SK-N-SH treated with all-trans-retinoic acid at 6 μM for 48 hours (cell line): Measurements from ENCODE around the gene PIK3C2B.

ENCODE experiments used
- ATAC-seq: fragments of 200-7000 bp; cut with Tn5 transposase; 3 replicates; pipeline ENCODE4 v1.9.1; 2020; ENCODE audit warnings: mild to moderate bottlenecking, moderate library complexity
- ARNTL ChIP-seq: fragments of 450-650 bp; formaldehyde crosslinking; IDR thresholded peaks from 2 replicates; pipeline ENCODE4 v1.5.0; 2020; ENCODE audit warnings: low read depth, mild to moderate bottlenecking, moderate library complexity, borderline replicate concordance
- BACH2 ChIP-seq: fragments of 250-450 bp; sonication (Bioruptor Pico); IDR thresholded peaks from 2 replicates; pipeline ENCODE4 v1.9.0; 2021; ENCODE audit warnings: mild to moderate bottlenecking, borderline replicate concordance
- CSDC2 ChIP-seq: fragments of 250-450 bp; sonication (Bioruptor Pico); IDR thresholded peaks from 2 replicates; pipeline ENCODE4 v1.5.0; 2020; ENCODE audit warnings: mild to moderate bottlenecking, moderate library complexity
- ESRRG ChIP-seq: fragments of 250-450 bp; sonication (Bioruptor Pico); IDR thresholded peaks from 2 replicates; pipeline ENCODE4 v1.6.1; 2021; ENCODE audit warnings: mild to moderate bottlenecking
- GLIS3 ChIP-seq: fragments of 250-450 bp; sonication (Bioruptor Pico); IDR thresholded peaks from 2 replicates; pipeline ENCODE4 v1.5.0; 2020; ENCODE audit warnings: mild to moderate bottlenecking, moderate library complexity
- ISL1 ChIP-seq: fragments of 250-450 bp; sonication (Bioruptor Pico); IDR thresholded peaks from 2 replicates; pipeline ENCODE4 v2.1.2; 2022; ENCODE audit warnings: mild to moderate bottlenecking, moderate library complexity
- OSR1 ChIP-seq: fragments of 250-450 bp; sonication (Bioruptor Pico); IDR thresholded peaks from 2 replicates; pipeline ENCODE4 v1.8.0; 2022; ENCODE audit warnings: moderate library complexity, mild to moderate bottlenecking, inconsistent platforms
- PPARA ChIP-seq: fragments of 250-450 bp; sonication (Bioruptor Pico); IDR thresholded peaks from 2 replicates; pipeline ENCODE4 v1.5.0; 2020; ENCODE audit warnings: mild to moderate bottlenecking, borderline replicate concordance
- SNAI2 ChIP-seq: fragments of 250-450 bp; sonication (Bioruptor Pico); IDR thresholded peaks from 2 replicates; pipeline ENCODE4 v1.5.0; 2020; ENCODE audit warnings: mild to moderate bottlenecking, moderate library complexity
- TCF4 ChIP-seq: fragments of 250-450 bp; sonication (Bioruptor Pico); IDR thresholded peaks from 2 replicates; pipeline ENCODE4 v1.8.0; 2021; ENCODE audit warnings: mild to moderate bottlenecking, moderate library complexity, borderline replicate concordance
- TOX ChIP-seq: fragments of 250-450 bp; sonication (Bioruptor Pico); IDR thresholded peaks from 2 replicates; pipeline ENCODE4 v1.8.0; 2021; ENCODE audit warnings: mild to moderate bottlenecking, moderate library complexity, borderline replicate concordance
- ZC3H10 ChIP-seq: fragments of 250-450 bp; sonication (Bioruptor Pico); IDR thresholded peaks from 2 replicates; pipeline ENCODE4 v1.5.1; 2021; ENCODE audit warnings: mild to moderate bottlenecking, moderate library complexity
- ZFP30 ChIP-seq: fragments of 450-650 bp; formaldehyde crosslinking; IDR thresholded peaks from 2 replicates; pipeline ENCODE4 v1.5.0; 2022; ENCODE audit warnings: mild to moderate bottlenecking, moderate library complexity
- ZNF565 ChIP-seq: fragments of 450-650 bp; formaldehyde crosslinking; conservative IDR thresholded peaks from 2 replicates; pipeline ENCODE4 v1.5.0; 2020; ENCODE audit warnings: low read depth, mild to moderate bottlenecking, moderate library complexity
- ZNF70 ChIP-seq: fragments of 450-650 bp; formaldehyde crosslinking; IDR thresholded peaks from 2 replicates; pipeline ENCODE4 v1.5.0; 2020; ENCODE audit warnings: mild to moderate bottlenecking, moderate library complexity
- ZNF8 ChIP-seq: fragments of 450-650 bp; formaldehyde crosslinking; IDR thresholded peaks from 2 replicates; pipeline ENCODE4 v1.5.0; 2020; ENCODE audit warnings: mild to moderate bottlenecking, moderate library complexity
- TF ChIP-seq, protein P1 (sequence below): fragments of 250-450 bp; sonication (Bioruptor Pico); IDR thresholded peaks from 2 replicates; pipeline ENCODE4 v1.5.1; 2020; ENCODE audit warnings: low read depth, mild to moderate bottlenecking, moderate library complexity
- TF ChIP-seq, protein P2 (sequence below): fragments of 250-450 bp; sonication (Bioruptor Pico); IDR thresholded peaks from 2 replicates; pipeline ENCODE4 v1.5.1; 2021; ENCODE audit warnings: mild to moderate bottlenecking, moderate library complexity
- TF ChIP-seq, protein P3 (sequence below): fragments of 250-450 bp; sonication (Bioruptor Pico); IDR thresholded peaks from 2 replicates; pipeline ENCODE4 v1.8.0; 2021; ENCODE audit warnings: low read depth, mild to moderate bottlenecking, moderate library complexity, borderline replicate concordance
- TF ChIP-seq, protein P4 (sequence below): fragments of 250-450 bp; sonication (Bioruptor Pico); IDR thresholded peaks from 2 replicates; pipeline ENCODE4 v1.5.0; 2020; ENCODE audit warnings: mild to moderate bottlenecking, moderate library complexity
- TF ChIP-seq, protein P5 (sequence below): fragments of 250-450 bp; sonication (Bioruptor Pico); IDR thresholded peaks from 2 replicates; pipeline ENCODE4 v1.8.0; 2020; ENCODE audit warnings: mild to moderate bottlenecking, moderate library complexity, borderline replicate concordance

PIK3C2B gene

DNA sequence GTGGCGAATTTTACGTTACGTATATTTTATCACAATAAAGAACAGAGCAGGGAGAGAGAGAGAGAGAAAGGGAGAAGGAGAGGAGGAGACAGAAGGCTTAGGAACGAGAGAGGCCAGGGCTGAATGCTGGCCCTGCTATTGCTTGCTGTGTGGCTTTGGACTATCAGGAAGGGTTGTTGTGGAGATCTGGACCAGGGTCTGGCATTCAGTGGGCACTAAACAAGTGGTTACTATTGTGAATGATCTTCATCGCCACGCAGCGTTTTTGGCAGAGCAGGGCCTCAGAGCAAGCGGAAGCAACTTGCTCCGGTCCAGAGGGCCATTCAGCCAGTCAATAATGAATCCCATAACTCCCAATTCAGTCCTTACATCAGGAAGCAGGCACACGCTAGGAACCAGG, 26.4 kb downstream of the PIK3C2B start (continued):
- TF ChIP-seq TOX (CRISPR knock-in tag) (no peak), ZNF8 (CRISPR knock-in tag) (no peak), ZC3H10 (no peak), ZFP30 (no peak)
- TF ChIP-seq, all 23 proteins: peak for 0

DNA sequence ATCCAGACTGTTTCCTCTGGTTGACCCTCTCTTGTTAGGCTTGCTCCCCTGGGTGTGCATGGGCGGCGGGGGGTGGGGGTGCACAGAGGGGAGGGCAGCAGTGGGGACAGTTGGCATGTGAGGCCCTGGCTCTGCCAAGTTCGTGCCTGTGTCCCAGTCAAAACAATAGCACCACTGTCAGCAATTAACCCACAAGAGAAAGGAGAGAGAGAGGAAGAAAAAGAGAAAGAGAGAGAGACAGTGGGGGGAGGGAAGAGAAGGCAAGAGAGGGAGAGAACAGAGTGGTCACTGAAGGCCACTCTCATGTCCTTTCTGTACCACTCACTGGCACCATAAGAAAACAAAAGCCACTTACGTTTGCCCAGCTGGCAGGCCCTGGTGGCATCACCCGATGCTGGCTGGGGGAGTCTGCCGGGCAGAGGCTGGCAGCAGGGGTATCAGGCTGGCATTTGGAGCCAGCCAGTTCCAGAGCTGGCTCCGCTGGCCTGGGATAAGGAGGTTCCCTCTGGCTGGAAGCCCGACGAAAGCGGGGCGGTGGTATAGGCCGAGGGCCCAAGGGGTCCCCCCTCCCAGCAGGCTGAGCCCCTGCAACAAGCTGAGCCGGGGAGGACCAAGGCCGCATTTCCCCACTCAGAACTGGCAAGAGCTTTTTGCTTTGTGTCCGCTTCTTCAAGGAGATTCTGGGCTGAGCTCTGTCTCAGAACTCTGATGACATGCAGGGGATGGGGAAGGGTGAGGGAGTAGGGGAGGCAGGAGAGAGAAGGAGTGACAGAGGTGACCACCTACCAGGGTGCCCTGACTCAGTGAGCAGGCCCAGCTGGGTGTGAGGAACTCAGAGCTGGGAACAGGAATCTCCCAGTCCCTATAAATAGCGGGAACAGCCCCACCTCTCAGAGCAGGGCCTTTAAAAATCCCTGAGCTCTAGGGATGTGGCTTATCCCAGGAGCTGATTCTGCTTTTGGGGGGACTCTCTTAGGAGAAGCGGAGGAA, 27.9 kb downstream of the PIK3C2B start:
- TF ChIP-seq TCF4 (CRISPR knock-in tag) (no peak), ZC3H10 (no peak)
- no peak for ATAC-seq

DNA sequence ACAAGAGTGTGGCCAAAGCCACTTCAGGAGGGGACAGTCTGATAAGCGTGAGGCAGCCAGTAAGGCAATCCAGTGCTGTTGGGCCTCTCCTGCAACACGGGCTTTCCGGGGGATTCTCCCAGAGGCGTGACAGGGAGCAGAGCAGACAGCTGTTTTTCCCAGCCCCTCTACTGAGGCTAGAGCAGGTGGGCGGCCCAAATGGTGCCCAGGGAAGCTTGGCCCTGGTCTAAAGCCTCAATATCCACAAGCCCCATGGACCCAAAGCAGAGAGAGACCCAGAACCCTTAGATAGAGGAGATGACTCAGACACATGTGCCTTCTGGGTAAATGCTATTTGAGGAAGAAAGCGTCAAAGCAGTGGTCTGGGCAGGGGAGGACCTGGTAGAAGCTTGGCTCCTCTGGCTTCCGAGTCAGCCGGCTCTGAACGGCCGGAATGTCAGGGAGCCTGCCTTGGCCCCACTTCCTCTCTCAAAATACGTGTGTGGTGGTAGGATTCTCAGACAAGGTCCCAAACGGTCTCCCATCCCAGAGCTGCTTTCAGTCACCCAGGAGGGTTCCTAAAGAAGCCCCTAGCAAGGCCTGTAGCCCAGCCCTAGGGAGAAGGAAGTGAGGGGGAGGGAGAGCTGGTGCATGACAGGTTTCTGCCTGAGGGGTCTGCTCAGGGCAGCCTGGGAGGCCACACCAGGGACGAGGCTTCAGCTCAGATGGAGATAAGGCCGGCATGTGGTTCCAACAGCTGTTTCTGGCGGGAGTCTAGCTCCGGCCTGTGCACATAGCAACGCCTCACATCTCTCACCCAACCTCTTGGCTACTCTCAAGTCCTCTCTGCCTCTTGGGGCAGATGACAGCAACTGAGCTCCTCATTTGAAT, 28.8 kb downstream of the PIK3C2B start:
- TF ChIP-seq ZC3H10 (no peak), ARNTL (CRISPR knock-in tag) (no peak), CSDC2 (CRISPR knock-in tag) (no peak), ISL1 (no peak), ESRRG (CRISPR knock-in tag) (no peak), GLIS3 (no peak), TCF4 (CRISPR knock-in tag) (no peak), ZFP30 (no peak), BACH2 (CRISPR knock-in tag) (no peak), OSR1 (no peak), SNAI2 (no peak), PPARA (CRISPR knock-in tag) (no peak), ZNF70 (CRISPR knock-in tag) (no peak), TOX (CRISPR knock-in tag) (no peak), ZNF565 (CRISPR knock-in tag) (no peak)
- TF ChIP-seq, protein P1, sequence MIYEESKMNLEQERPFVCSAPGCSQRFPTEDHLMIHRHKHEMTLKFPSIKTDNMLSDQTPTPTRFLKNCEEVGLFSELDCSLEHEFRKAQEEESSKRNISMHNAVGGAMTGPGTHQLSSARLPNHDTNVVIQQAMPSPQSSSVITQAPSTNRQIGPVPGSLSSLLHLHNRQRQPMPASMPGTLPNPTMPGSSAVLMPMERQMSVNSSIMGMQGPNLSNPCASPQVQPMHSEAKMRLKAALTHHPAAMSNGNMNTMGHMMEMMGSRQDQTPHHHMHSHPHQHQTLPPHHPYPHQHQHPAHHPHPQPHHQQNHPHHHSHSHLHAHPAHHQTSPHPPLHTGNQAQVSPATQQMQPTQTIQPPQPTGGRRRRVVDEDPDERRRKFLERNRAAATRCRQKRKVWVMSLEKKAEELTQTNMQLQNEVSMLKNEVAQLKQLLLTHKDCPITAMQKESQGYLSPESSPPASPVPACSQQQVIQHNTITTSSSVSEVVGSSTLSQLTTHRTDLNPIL (CRISPR knock-in tag), result no peak
- TF ChIP-seq, protein P2, sequence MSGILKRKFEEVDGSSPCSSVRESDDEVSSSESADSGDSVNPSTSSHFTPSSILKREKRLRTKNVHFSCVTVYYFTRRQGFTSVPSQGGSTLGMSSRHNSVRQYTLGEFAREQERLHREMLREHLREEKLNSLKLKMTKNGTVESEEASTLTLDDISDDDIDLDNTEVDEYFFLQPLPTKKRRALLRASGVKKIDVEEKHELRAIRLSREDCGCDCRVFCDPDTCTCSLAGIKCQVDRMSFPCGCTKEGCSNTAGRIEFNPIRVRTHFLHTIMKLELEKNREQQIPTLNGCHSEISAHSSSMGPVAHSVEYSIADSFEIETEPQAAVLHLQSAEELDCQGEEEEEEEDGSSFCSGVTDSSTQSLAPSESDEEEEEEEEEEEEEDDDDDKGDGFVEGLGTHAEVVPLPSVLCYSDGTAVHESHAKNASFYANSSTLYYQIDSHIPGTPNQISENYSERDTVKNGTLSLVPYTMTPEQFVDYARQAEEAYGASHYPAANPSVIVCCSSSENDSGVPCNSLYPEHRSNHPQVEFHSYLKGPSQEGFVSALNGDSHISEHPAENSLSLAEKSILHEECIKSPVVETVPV (CRISPR knock-in tag), result no peak
- TF ChIP-seq, protein P3, sequence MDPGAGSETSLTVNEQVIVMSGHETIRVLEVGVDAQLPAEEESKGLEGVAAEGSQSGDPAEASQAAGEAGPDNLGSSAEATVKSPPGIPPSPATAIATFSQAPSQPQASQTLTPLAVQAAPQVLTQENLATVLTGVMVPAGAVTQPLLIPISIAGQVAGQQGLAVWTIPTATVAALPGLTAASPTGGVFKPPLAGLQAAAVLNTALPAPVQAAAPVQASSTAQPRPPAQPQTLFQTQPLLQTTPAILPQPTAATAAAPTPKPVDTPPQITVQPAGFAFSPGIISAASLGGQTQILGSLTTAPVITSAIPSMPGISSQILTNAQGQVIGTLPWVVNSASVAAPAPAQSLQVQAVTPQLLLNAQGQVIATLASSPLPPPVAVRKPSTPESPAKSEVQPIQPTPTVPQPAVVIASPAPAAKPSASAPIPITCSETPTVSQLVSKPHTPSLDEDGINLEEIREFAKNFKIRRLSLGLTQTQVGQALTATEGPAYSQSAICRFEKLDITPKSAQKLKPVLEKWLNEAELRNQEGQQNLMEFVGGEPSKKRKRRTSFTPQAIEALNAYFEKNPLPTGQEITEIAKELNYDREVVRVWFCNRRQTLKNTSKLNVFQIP (CRISPR knock-in tag), result no peak
- TF ChIP-seq, protein P4, sequence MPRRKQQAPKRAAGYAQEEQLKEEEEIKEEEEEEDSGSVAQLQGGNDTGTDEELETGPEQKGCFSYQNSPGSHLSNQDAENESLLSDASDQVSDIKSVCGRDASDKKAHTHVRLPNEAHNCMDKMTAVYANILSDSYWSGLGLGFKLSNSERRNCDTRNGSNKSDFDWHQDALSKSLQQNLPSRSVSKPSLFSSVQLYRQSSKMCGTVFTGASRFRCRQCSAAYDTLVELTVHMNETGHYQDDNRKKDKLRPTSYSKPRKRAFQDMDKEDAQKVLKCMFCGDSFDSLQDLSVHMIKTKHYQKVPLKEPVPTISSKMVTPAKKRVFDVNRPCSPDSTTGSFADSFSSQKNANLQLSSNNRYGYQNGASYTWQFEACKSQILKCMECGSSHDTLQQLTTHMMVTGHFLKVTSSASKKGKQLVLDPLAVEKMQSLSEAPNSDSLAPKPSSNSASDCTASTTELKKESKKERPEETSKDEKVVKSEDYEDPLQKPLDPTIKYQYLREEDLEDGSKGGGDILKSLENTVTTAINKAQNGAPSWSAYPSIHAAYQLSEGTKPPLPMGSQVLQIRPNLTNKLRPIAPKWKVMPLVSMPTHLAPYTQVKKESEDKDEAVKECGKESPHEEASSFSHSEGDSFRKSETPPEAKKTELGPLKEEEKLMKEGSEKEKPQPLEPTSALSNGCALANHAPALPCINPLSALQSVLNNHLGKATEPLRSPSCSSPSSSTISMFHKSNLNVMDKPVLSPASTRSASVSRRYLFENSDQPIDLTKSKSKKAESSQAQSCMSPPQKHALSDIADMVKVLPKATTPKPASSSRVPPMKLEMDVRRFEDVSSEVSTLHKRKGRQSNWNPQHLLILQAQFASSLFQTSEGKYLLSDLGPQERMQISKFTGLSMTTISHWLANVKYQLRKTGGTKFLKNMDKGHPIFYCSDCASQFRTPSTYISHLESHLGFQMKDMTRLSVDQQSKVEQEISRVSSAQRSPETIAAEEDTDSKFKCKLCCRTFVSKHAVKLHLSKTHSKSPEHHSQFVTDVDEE (CRISPR knock-in tag), result no peak
- TF ChIP-seq, protein P5, sequence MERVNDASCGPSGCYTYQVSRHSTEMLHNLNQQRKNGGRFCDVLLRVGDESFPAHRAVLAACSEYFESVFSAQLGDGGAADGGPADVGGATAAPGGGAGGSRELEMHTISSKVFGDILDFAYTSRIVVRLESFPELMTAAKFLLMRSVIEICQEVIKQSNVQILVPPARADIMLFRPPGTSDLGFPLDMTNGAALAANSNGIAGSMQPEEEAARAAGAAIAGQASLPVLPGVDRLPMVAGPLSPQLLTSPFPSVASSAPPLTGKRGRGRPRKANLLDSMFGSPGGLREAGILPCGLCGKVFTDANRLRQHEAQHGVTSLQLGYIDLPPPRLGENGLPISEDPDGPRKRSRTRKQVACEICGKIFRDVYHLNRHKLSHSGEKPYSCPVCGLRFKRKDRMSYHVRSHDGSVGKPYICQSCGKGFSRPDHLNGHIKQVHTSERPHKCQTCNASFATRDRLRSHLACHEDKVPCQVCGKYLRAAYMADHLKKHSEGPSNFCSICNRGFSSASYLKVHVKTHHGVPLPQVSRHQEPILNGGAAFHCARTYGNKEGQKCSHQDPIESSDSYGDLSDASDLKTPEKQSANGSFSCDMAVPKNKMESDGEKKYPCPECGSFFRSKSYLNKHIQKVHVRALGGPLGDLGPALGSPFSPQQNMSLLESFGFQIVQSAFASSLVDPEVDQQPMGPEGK (CRISPR knock-in tag), result no peak
- TF ChIP-seq, all 23 proteins: peak for 0
- no peak; the same call in 2 of the 3 replicates for ATAC-seq
